Activated T-helper 17 cell treated with anti-CD3 and anti-CD28 coated beads, Interleukin-2, amount 50 U/mL, for 72 hours (primary cell): ENCODE data around the gene ICE1. TPM values are rescaled to one million over a fixed set of nuclear protein-coding genes. Genes with fewer than 3 reads are reported as not detected.
"Not testable (repeated sequence)": the region's sequence is repeated elsewhere in the genome, so short reads cannot be mapped to it uniquely, and the experiment has no call there.

Experiments
- ATAC-seq: fragments of 150-1000 bp; cut with Tn5 transposase; replicated peaks from 2 replicates; pipeline ENCODE4 v1.10.0; 2021; ENCODE audit warnings: mild to moderate bottlenecking, moderate library complexity
- H3K27ac Mint-ChIP-seq: one replicate; pipeline ENCODE4 v1.8.0; 2022; ENCODE audit warnings: mixed read lengths
- H3K27me3 Mint-ChIP-seq: one replicate; pipeline ENCODE4 v1.8.0; 2022; ENCODE audit warnings: mixed read lengths
- H3K36me3 Mint-ChIP-seq: one replicate; pipeline ENCODE4 v1.8.0; 2022; ENCODE audit warnings: low read depth, mild to moderate bottlenecking, mixed read lengths
- H3K4me1 Mint-ChIP-seq: one replicate; pipeline ENCODE4 v1.8.0; 2022; ENCODE audit warnings: mixed read lengths
- H3K4me3 Mint-ChIP-seq: one replicate; pipeline ENCODE4 v1.8.0; 2022; ENCODE audit warnings: mild to moderate bottlenecking, mixed read lengths
- H3K9me3 Mint-ChIP-seq: one replicate; pipeline ENCODE4 v1.8.0; 2022; ENCODE audit warnings: mixed read lengths
- total RNA-seq, 2 donors: library from RNA; stranded (reverse); gene quantifications; one replicate each; pipeline ENCODE4 v1.2.3, GENCODE V29; 2022

The ICE1 gene
- total RNA-seq, 2 donors from 2014 or later = 19.1 to 27.8 TPM

DNA sequence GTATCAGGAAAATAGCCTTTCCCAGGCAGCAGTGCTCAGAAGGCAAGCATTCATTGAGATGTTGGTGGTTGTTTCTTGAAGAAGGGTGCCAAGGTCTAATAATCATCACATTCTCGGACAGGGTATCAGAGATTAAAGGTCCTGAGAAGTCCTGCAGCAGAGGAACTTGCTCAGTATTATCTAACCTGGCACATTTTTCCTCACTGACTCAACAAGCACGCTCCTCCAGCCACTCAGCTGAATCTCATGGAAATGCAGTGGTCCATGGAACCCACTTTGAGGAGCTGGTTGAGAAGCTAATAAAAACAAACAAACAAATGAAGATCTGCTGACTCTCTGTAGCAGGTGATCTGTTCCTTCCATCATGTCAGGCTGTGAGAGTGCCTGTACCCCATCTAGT, 35.3 kb upstream of the ICE1 start:
- H3K9me3 Mint-ChIP-seq = no peaks in the 10 kb centered on the region
- no peaks in the 10 kb centered on the region for H3K4me1 Mint-ChIP-seq
- H3K4me3 Mint-ChIP-seq = no peak overlapping the region
- H3K36me3 Mint-ChIP-seq = no peaks in the 10 kb centered on the region
- ATAC-seq = no peak
- no peak overlapping the region for H3K27ac Mint-ChIP-seq
- H3K27me3 Mint-ChIP-seq = no peaks in the 10 kb centered on the region

DNA sequence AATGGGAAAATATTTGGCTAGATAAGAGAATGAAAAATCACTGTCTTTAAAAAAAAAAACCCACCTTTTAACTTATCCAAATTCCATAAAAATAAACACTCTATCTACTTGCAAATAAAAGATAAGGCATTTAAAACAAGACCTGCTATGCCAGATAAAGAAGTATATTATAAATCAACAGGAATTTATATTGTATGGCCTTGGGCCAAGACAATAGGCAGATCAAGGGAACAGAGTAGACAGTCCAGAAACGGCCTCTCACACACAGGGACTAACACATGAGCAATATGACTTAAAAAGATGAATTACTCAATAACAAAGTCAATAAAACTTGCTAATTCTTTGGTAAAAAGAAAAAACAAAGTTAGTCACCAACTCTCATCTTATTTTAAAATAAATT, 34.7 kb upstream of the ICE1 start:
- H3K27me3 Mint-ChIP-seq = no peaks in the 10 kb centered on the region
- H3K4me1 Mint-ChIP-seq = no peaks in the 10 kb centered on the region
- H3K27ac Mint-ChIP-seq = no peak overlapping the region
- H3K36me3 Mint-ChIP-seq = no peaks in the 10 kb centered on the region
- no peak for ATAC-seq
- H3K4me3 Mint-ChIP-seq = no peak overlapping the region
- H3K9me3 Mint-ChIP-seq = no peaks in the 10 kb centered on the region

DNA sequence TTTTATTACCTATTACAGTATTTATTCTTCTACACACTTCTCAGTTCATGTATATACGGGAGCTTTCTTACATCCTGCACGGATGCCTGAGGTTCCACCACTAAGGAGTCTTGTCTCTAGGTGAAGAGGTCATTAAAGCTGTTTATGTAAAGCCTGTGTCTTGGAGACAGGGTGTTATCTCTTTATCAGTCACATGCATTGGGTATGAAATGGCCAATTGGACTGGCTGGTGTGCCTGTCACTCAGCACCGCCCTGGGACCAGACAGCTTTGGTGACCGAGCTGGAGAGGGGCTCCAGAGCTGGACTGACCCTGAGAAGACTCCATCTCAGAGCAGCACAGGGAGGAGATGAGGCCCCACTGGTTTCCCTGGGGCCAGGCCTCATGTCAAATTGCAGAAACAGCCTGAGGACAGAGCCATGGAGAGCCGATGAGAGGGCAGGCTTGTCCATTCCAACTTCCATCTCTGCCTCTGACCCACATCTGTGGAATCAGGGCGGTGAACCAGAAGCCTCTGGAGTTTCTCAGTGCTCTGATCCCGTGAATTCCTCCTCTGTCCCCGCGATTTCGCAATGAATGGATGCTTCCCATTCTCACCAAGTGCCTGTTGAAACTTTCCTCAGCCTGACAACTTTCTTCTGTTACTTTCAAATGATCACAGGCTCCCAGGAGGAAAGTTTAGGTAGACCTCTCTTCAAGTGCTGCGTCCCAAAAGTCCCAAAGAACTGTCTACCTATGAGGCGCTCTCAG, 32.2 kb upstream of the ICE1 start:
- not testable (repeated sequence) for H3K4me3 Mint-ChIP-seq, H3K27ac Mint-ChIP-seq, ATAC-seq

GRCh38 chr5:5392504-5392903, 30.0 kb upstream of the ICE1 start:
- H3K4me3 Mint-ChIP-seq, ATAC-seq, H3K9me3 Mint-ChIP-seq, H3K27ac Mint-ChIP-seq, H3K36me3 Mint-ChIP-seq, H3K27me3 Mint-ChIP-seq, H3K4me1 Mint-ChIP-seq: not testable (repeated sequence)

More for the DNA sequence above, 32.2 kb upstream of the ICE1 start:
- not testable (repeated sequence) for H3K27me3 Mint-ChIP-seq, H3K9me3 Mint-ChIP-seq, H3K4me1 Mint-ChIP-seq, H3K36me3 Mint-ChIP-seq

- H3K27ac Mint-ChIP-seq, H3K4me3 Mint-ChIP-seq, H3K36me3 Mint-ChIP-seq, ATAC-seq, H3K27me3 Mint-ChIP-seq, H3K9me3 Mint-ChIP-seq, H3K4me1 Mint-ChIP-seq: not testable (repeated sequence)
Observed at GRCh38 chr5:5394384-5394986, 28.0 kb upstream of the ICE1 start.

DNA sequence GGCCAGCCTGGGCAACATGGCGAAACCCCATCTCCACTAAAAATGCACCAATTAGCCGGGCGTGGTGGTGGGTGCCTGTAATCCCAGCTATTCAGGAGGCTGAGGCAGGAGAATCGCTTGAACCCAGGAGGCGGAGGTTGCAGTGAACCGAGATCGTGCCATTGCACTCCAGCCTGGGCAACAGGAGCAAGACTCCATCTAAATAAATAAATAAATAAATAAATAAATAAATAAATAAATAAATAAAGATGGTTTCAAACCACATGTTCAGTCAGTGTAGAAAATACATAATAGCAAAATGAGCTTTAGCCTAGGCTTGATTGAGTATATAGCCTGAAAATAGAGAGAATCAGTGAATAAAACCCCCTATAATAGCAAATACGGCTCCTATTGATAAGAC, 27.4 kb upstream of the ICE1 start:
- not testable (repeated sequence) for H3K4me3 Mint-ChIP-seq, H3K27ac Mint-ChIP-seq, H3K36me3 Mint-ChIP-seq, ATAC-seq, H3K4me1 Mint-ChIP-seq, H3K27me3 Mint-ChIP-seq, H3K9me3 Mint-ChIP-seq

- H3K36me3 Mint-ChIP-seq = no peaks in the 10 kb centered on the region
- no peak overlapping the region for H3K4me3 Mint-ChIP-seq
- H3K9me3 Mint-ChIP-seq = peaks cover 4% of the 10 kb centered on the region
- H3K4me1 Mint-ChIP-seq = no peaks in the 10 kb centered on the region
- H3K27ac Mint-ChIP-seq = no peak overlapping the region
- ATAC-seq = no peak
- no peaks in the 10 kb centered on the region for H3K27me3 Mint-ChIP-seq
Observed at GRCh38 chr5:5398071-5398470, 24.4 kb upstream of the ICE1 start.

GRCh38 chr5:5401095-5401494, 21.4 kb upstream of the ICE1 start:
- ATAC-seq = no peak
- H3K36me3 Mint-ChIP-seq = no peaks in the 10 kb centered on the region
- no peaks in the 10 kb centered on the region for H3K4me1 Mint-ChIP-seq
- H3K27me3 Mint-ChIP-seq = no peaks in the 10 kb centered on the region
- H3K9me3 Mint-ChIP-seq = peaks cover 4% of the 10 kb centered on the region
- H3K4me3 Mint-ChIP-seq = no peak overlapping the region
- H3K27ac Mint-ChIP-seq = no peak overlapping the region

GRCh38 chr5:5403741-5404140, 18.7 kb upstream of the ICE1 start:
- Mint-ChIP-seq H3K27me3 (no peaks in the 10 kb centered on the region), H3K36me3 (no peaks in the 10 kb centered on the region), H3K27ac (no peak overlapping the region), H3K9me3 (peaks cover 4% of the 10 kb centered on the region), H3K4me3 (no peak overlapping the region), H3K4me1 (no peaks in the 10 kb centered on the region)
- ATAC-seq = no peak

- no peak overlapping the region for H3K4me3 Mint-ChIP-seq
- no peak for ATAC-seq
Observed at GRCh38 chr5:5404381-5404780, 18.1 kb upstream of the ICE1 start.

DNA sequence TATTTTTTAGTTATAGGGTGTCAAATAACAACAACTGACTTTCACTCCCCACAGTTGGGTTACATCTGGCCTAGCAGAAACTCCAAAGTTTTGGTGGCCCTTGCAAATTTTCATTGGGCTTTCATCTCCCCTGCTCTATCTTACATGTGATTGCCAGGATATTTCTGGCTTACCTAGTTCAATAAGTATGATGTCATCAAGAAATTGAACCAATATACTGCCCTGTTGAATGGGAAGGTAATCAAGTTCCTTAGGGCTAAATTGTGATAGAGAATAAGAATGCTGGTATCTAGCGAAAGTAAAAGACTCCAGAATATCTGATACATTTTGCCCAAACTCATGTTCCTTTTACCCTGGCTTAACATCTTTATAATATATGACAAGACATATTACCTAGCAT, 17.0 kb upstream of the ICE1 start:
- Mint-ChIP-seq H3K27me3 (no peaks in the 10 kb centered on the region), H3K4me1 (no peaks in the 10 kb centered on the region), H3K9me3 (no peaks in the 10 kb centered on the region), H3K36me3 (no peaks in the 10 kb centered on the region), H3K4me3 (no peak overlapping the region), H3K27ac (no peak overlapping the region)
- no peak for ATAC-seq

More at GRCh38 chr5:5404381-5404780, 18.1 kb upstream of the ICE1 start:
- peaks cover 2% of the 10 kb centered on the region for H3K9me3 Mint-ChIP-seq
- no peak overlapping the region for H3K27ac Mint-ChIP-seq
- H3K36me3 Mint-ChIP-seq = no peaks in the 10 kb centered on the region
- H3K27me3 Mint-ChIP-seq = no peaks in the 10 kb centered on the region
- H3K4me1 Mint-ChIP-seq = no peaks in the 10 kb centered on the region

- ATAC-seq = no peak
- H3K4me1 Mint-ChIP-seq = no peaks in the 10 kb centered on the region
- H3K27me3 Mint-ChIP-seq = no peaks in the 10 kb centered on the region
- H3K4me3 Mint-ChIP-seq = no peak overlapping the region
- no peaks in the 10 kb centered on the region for H3K36me3 Mint-ChIP-seq
- H3K27ac Mint-ChIP-seq = no peak overlapping the region
- H3K9me3 Mint-ChIP-seq = peaks cover 7% of the 10 kb centered on the region
Observed at GRCh38 chr5:5407924-5408323, 14.6 kb upstream of the ICE1 start.

- Mint-ChIP-seq H3K36me3 (no peaks in the 10 kb centered on the region), H3K9me3 (peaks cover 7% of the 10 kb centered on the region), H3K4me3 (no peak overlapping the region), H3K27me3 (no peaks in the 10 kb centered on the region), H3K27ac (no peak overlapping the region), H3K4me1 (no peaks in the 10 kb centered on the region)
- ATAC-seq = no peak
Observed at GRCh38 chr5:5409151-5409810, 13.2 kb upstream of the ICE1 start.

- H3K9me3 Mint-ChIP-seq, H3K27ac Mint-ChIP-seq, H3K4me1 Mint-ChIP-seq, H3K4me3 Mint-ChIP-seq, H3K27me3 Mint-ChIP-seq, ATAC-seq, H3K36me3 Mint-ChIP-seq: not testable (repeated sequence)
Observed at GRCh38 chr5:5413856-5414255, 8.6 kb upstream of the ICE1 start.

- no peak overlapping the region for H3K27ac Mint-ChIP-seq
- H3K9me3 Mint-ChIP-seq = peaks cover 7% of the 10 kb centered on the region
- no peaks in the 10 kb centered on the region for H3K4me1 Mint-ChIP-seq
- H3K36me3 Mint-ChIP-seq = no peaks in the 10 kb centered on the region
- no peaks in the 10 kb centered on the region for H3K27me3 Mint-ChIP-seq
- no peak overlapping the region for H3K4me3 Mint-ChIP-seq
- no peak for ATAC-seq
Observed at GRCh38 chr5:5414999-5415398, 7.5 kb upstream of the ICE1 start.
